Measurements from ENCODE around the gene PRKCH. TPM values are rescaled to one million over a fixed set of nuclear protein-coding genes. Genes with fewer than 3 reads are reported as not detected.

PRKCH gene
- total and polyA plus RNA-seq, 5 donors from 2014 or later, result 194 to 457 (median 201) TPM

DNA sequence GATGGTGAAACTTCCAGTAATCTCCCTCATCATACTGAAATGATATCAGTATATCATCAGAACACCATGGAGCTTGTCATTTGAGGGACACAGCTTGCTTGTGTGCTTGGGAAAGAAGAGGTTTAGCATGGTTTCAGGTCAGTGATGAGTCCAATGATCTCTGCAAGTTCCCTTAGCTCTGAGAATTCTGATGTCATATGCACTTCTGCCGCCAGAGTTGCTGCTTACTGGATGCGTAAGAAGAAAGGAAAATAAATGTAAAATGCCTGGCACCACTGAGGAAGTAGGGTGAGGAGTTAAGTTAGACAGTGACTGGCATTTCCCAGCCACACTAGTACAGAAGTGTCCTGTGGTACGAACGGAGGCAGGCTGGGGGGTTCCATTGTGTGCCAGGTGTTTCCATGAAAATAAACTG, 22.6 kb downstream of the PRKCH start:
- H3K4me3 ChIP-seq (ENCODE audit: low read depth, low read length), result peak overlapping the region; percentile 84
- no peaks in the 10 kb centered on the region for H3K36me3 ChIP-seq (ENCODE audit: control insufficient read depth, insufficient read depth, low read length)
- no peaks in the 10 kb centered on the region for H3K9me3 Mint-ChIP-seq
- H3K27me3 Mint-ChIP-seq, result no peaks in the 10 kb centered on the region
- ATAC-seq (ENCODE audit: low read depth in 2 of 2) (no peak), DNase-seq (no peak)
- H3K36me3 Mint-ChIP-seq, result peaks cover 16% of the 10 kb centered on the region
- peak overlapping the region; percentile 84 to 96 (median 86) for H3K4me3 Mint-ChIP-seq
- peak overlapping the region; percentile 89 to 100 (median 98) for H3K27ac Mint-ChIP-seq
- H3K9me3 ChIP-seq (ENCODE audit: control insufficient read depth in 2 of 2, low read length in 2 of 2), result no peaks in the 10 kb centered on the region
- peaks cover 97% of the 10 kb centered on the region for H3K4me1 ChIP-seq (ENCODE audit: control insufficient read depth, insufficient read depth, low read length, poor library complexity, severe bottlenecking)
- H3K27me3 ChIP-seq (ENCODE audit: control insufficient read depth, insufficient read depth, low read length), result no peaks in the 10 kb centered on the region
- H3K4me1 Mint-ChIP-seq, result peaks cover 59 to 96% (median 84%) of the 10 kb centered on the region in 4 donors
- H3K27ac ChIP-seq (ENCODE audit: insufficient read depth, low read length, poor library complexity, severe bottlenecking), result peak overlapping the region; percentile 87

DNA sequence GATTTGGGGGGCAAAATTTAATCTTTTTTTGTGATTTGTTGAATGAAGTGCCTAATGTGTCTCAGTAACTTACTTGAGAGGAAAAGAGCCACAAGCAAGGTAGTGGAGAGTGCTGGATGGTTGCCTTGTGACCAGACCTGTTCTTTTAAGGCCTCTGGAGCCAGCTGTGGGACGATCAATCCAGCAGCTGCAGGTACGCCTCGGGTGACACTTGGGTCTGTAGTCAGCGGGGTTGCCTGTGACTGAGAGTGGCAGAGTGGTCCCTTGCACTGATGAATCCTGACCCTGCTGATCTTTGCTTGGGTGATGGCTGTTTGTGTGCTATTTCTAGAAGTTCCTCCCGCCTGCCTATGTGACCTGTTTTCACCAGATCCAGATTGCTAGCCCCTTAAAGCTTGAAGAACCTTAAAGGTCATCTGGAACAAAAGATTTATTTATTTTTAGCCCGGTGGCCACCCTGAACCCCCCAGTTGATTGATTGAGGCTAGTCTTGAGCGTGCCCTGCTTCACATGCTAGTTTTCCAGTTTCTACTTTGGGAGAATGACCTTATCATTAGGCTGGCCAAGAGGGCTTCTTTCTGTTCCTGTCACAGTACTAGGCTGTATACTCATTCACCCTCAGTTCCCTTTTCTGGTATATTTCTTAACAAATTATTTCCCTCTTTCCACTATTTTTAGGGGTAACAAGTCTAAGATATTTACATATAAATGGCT, 23.2 kb downstream of the PRKCH start:
- Mint-ChIP-seq H3K4me3 (peak overlapping the region; percentile 84 to 96 (median 86)), H3K27me3 (no peaks in the 10 kb centered on the region), H3K9me3 (no peaks in the 10 kb centered on the region), H3K4me1 (peaks cover 63 to 99% (median 88%) of the 10 kb centered on the region in 4 donors), H3K36me3 (peaks cover 20% of the 10 kb centered on the region), H3K27ac (peak overlapping the region; percentile 89 to 100 (median 98))
- Histone ChIP-seq H3K4me1 (ENCODE audit: control insufficient read depth, insufficient read depth, low read length, poor library complexity, severe bottlenecking) (peaks cover 99% of the 10 kb centered on the region), H3K36me3 (ENCODE audit: control insufficient read depth, insufficient read depth, low read length) (no peaks in the 10 kb centered on the region), H3K4me3 (ENCODE audit: low read depth, low read length) (peak overlapping the region; percentile 84), H3K9me3 (ENCODE audit: control insufficient read depth in 2 of 2, low read length in 2 of 2) (no peaks in the 10 kb centered on the region), H3K27ac (ENCODE audit: insufficient read depth, low read length, poor library complexity, severe bottlenecking) (peak overlapping the region; percentile 87), H3K27me3 (ENCODE audit: control insufficient read depth, insufficient read depth, low read length) (no peaks in the 10 kb centered on the region)
- ATAC-seq (ENCODE audit: low read depth in 2 of 2), result no peak
- DNase-seq, result no peak

DNA sequence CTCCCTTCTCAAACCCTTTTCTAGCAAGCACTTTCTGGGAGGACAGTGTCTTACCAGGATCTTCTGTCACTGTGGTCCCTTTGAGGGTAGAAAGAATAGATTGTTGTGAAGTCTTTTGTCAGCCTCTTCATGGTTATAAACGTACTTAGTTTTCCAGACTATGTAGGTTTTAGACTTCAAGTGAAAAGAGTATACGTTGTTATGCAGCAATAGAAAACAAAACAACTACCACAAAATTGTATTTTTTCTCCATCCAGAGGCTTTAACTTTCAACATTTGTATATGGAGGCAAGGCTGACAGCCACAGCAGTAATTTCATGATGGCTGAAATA, 23.7 kb downstream of the PRKCH start:
- H3K27ac Mint-ChIP-seq, result peak overlapping the region; percentile 89 to 100 (median 98)
- ATAC-seq (ENCODE audit: low read depth in 2 of 2), result no peak

DNA sequence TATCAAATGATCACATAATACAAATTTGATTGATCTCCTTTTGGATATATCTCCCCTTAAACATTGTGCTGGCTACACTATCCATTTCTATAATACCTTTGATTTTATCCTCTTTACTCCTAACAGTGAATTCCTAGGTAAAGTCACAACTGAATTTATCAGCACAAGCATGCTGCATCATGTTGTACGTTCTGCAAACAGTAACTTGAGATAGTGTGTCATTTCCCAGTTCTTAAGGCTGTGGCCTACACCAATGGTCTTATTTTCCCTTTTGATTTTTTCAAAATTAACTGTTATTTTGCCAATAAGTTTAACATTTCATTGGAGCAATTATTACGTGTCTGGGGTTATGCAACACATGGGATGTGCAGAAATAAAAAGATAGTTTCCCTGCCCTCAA, 24.8 kb downstream of the PRKCH start:
- Histone ChIP-seq H3K4me1 (ENCODE audit: control insufficient read depth, insufficient read depth, low read length, poor library complexity, severe bottlenecking) (peaks cover 100% of the 10 kb centered on the region), H3K36me3 (ENCODE audit: control insufficient read depth, insufficient read depth, low read length) (no peaks in the 10 kb centered on the region), H3K9me3 (ENCODE audit: control insufficient read depth in 2 of 2, low read length in 2 of 2) (no peaks in the 10 kb centered on the region), H3K4me3 (ENCODE audit: low read depth, low read length) (peak overlapping the region; percentile 84), H3K27me3 (ENCODE audit: control insufficient read depth, insufficient read depth, low read length) (no peaks in the 10 kb centered on the region), H3K27ac (ENCODE audit: insufficient read depth, low read length, poor library complexity, severe bottlenecking) (peak overlapping the region; percentile 87)
- Mint-ChIP-seq H3K27me3 (no peaks in the 10 kb centered on the region), H3K4me3 (peak overlapping the region; percentile 84 to 96 (median 86)), H3K9me3 (no peaks in the 10 kb centered on the region), H3K27ac (peak overlapping the region; percentile 89 to 100 (median 98)), H3K4me1 (peaks cover 70 to 100% (median 89%) of the 10 kb centered on the region in 4 donors), H3K36me3 (peaks cover 9% of the 10 kb centered on the region)
- no peak for DNase-seq
- ATAC-seq (ENCODE audit: low read depth in 2 of 2), result no peak

More for the DNA sequence above, 23.7 kb downstream of the PRKCH start:
- Histone ChIP-seq H3K27ac (ENCODE audit: insufficient read depth, low read length, poor library complexity, severe bottlenecking) (peak overlapping the region; percentile 87), H3K4me1 (ENCODE audit: control insufficient read depth, insufficient read depth, low read length, poor library complexity, severe bottlenecking) (peaks cover 99% of the 10 kb centered on the region), H3K27me3 (ENCODE audit: control insufficient read depth, insufficient read depth, low read length) (no peaks in the 10 kb centered on the region), H3K36me3 (ENCODE audit: control insufficient read depth, insufficient read depth, low read length) (no peaks in the 10 kb centered on the region), H3K9me3 (ENCODE audit: control insufficient read depth in 2 of 2, low read length in 2 of 2) (no peaks in the 10 kb centered on the region), H3K4me3 (ENCODE audit: low read depth, low read length) (peak overlapping the region; percentile 84)
- H3K36me3 Mint-ChIP-seq, result peaks cover 17% of the 10 kb centered on the region
- H3K4me1 Mint-ChIP-seq, result peaks cover 66 to 99% (median 88%) of the 10 kb centered on the region in 4 donors
- no peaks in the 10 kb centered on the region for H3K27me3 Mint-ChIP-seq
- H3K4me3 Mint-ChIP-seq, result peak overlapping the region; percentile 84 to 96 (median 86)
- no peak for DNase-seq
- no peaks in the 10 kb centered on the region for H3K9me3 Mint-ChIP-seq

DNA sequence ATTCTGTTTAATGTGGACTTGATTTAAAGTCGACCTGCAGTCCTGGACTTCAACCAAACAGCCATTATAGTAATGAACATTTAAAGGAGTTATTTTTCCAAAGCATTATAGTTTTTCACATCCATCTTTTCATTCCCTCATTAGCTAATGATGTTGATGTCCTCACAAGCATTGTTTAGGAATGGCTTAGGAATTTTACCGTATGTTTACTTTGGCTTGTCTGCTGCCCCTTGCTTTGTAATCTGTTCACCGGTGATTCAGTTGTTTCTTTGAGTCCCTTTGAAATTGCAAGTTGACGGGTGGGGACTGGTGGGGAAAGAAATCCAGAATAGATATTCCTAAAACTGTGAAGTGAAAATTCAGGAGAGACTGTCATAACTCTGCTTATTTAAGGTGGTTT, 25.4 kb downstream of the PRKCH start:
- peak overlapping the region; percentile 96 to 100 (median 98) for H3K27ac Mint-ChIP-seq
- H3K27me3 Mint-ChIP-seq, result no peaks in the 10 kb centered on the region
- H3K4me1 Mint-ChIP-seq, result peaks cover 70 to 100% (median 88%) of the 10 kb centered on the region in 4 donors
- no peaks in the 10 kb centered on the region for H3K27me3 ChIP-seq (ENCODE audit: control insufficient read depth, insufficient read depth, low read length)
- H3K36me3 ChIP-seq (ENCODE audit: control insufficient read depth, insufficient read depth, low read length), result no peaks in the 10 kb centered on the region
- peaks cover 100% of the 10 kb centered on the region for H3K4me1 ChIP-seq (ENCODE audit: control insufficient read depth, insufficient read depth, low read length, poor library complexity, severe bottlenecking)
- no peaks in the 10 kb centered on the region for H3K9me3 ChIP-seq (ENCODE audit: control insufficient read depth in 2 of 2, low read length in 2 of 2)
- no peaks in the 10 kb centered on the region for H3K9me3 Mint-ChIP-seq
- ATAC-seq (ENCODE audit: low read depth in 2 of 2) (no peak), DNase-seq (no peak)
- peak overlapping the region; percentile 84 for H3K4me3 ChIP-seq (ENCODE audit: low read depth, low read length)
- peak overlapping the region; percentile 87 for H3K27ac ChIP-seq (ENCODE audit: insufficient read depth, low read length, poor library complexity, severe bottlenecking)
- H3K36me3 Mint-ChIP-seq, result peaks cover 8% of the 10 kb centered on the region
- H3K4me3 Mint-ChIP-seq, result peak overlapping the region; percentile 84 to 96 (median 86)

DNA sequence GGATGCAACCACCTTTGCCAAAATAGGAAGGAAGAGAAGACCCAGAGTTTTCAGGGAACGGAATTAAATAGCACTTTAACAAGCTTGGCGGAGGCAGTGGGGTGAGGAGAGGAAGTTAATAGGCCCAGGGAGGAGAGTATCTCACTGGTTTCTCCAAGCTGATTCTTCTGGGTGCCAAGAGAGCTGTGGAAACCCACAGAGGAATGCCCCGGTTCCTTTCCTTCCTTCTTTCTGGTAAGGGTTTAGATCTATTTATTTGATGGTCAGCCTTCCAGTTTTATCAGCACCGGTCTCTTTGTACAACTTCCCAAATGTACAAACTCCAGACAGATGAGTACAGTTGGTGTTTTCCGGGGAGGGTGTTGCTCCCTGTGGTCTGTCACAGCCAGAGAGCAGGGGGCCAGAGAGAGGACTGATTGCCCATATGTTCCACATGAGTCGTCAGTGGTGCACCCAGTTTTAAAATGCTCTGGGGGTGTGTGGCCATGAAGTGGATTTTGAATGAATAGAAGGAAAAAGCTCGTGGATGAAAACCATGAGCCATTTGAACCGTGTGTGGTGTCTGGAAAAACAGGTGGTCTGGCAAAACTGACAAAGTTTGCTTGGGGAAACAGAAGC, 26.6 kb downstream of the PRKCH start:
- peak overlapping the region; percentile 84 for H3K4me3 ChIP-seq (ENCODE audit: low read depth, low read length)
- H3K4me1 Mint-ChIP-seq, result peaks cover 66 to 100% (median 90%) of the 10 kb centered on the region in 4 donors
- peak overlapping the region; percentile 87 for H3K27ac ChIP-seq (ENCODE audit: insufficient read depth, low read length, poor library complexity, severe bottlenecking)
- ATAC-seq (ENCODE audit: low read depth in 2 of 2) (no peak), DNase-seq (no peak)
- H3K36me3 Mint-ChIP-seq, result peaks cover 8% of the 10 kb centered on the region
- peak overlapping the region; percentile 96 to 100 (median 98) for H3K27ac Mint-ChIP-seq
- no peaks in the 10 kb centered on the region for H3K36me3 ChIP-seq (ENCODE audit: control insufficient read depth, insufficient read depth, low read length)
- H3K4me1 ChIP-seq (ENCODE audit: control insufficient read depth, insufficient read depth, low read length, poor library complexity, severe bottlenecking), result peaks cover 100% of the 10 kb centered on the region
- no peaks in the 10 kb centered on the region for H3K27me3 Mint-ChIP-seq
- no peaks in the 10 kb centered on the region for H3K9me3 Mint-ChIP-seq
- no peaks in the 10 kb centered on the region for H3K27me3 ChIP-seq (ENCODE audit: control insufficient read depth, insufficient read depth, low read length)
- no peaks in the 10 kb centered on the region for H3K9me3 ChIP-seq (ENCODE audit: control insufficient read depth in 2 of 2, low read length in 2 of 2)
- H3K4me3 Mint-ChIP-seq, result peak overlapping the region; percentile 84 to 96 (median 86)

DNA sequence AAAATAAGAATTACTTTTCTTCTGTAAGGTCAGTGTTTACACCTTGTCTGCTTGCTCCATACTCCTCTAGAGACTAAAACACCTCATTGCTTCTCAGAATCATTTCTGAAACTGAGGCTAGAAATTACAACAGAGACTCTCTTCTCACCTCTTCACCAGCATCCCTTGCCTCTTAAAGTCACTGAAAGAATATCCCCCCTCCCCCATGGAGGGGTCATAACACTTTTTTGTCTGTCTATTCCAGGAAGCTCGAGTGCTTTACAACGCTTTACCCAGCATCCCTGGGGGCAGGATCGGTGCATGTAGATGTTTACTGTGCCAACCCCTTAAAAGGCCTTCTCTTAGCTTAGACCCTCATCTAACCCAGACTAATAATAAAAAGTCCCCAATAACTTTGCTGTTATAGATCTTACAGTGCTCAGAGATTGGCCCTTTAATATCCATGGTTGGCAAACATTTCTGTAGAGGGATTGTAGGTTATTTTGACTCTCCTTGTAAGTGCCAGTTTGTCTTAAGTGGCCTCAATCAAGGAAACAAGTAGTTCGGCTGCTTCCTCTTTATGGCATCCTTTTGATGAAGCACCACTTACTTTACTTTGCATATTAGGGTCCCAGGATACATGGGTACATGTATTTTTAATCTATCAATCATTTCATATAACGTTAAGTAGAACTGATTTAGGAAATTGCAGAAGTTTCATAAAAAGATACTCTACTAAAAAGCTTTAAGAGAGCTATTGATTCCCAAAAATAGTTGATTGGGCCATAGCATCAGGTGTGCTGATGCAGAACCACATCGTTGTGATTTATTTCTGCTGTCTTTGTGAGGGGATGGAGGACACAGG, 29.3 kb downstream of the PRKCH start:
- Mint-ChIP-seq H3K27me3 (no peaks in the 10 kb centered on the region), H3K27ac (peak overlapping the region; percentile 96 to 100 (median 98)), H3K4me1 (peaks cover 63 to 98% (median 83%) of the 10 kb centered on the region in 4 donors), H3K4me3 (peak overlapping the region; percentile 71 to 89 (median 82)), H3K9me3 (no peaks in the 10 kb centered on the region), H3K36me3 (peaks cover 13% of the 10 kb centered on the region)
- Histone ChIP-seq H3K4me3 (ENCODE audit: low read depth, low read length) (peak overlapping the region; percentile 75), H3K36me3 (ENCODE audit: control insufficient read depth, insufficient read depth, low read length) (no peaks in the 10 kb centered on the region), H3K9me3 (ENCODE audit: control insufficient read depth in 2 of 2, low read length in 2 of 2) (no peaks in the 10 kb centered on the region), H3K27ac (ENCODE audit: insufficient read depth, low read length, poor library complexity, severe bottlenecking) (peak overlapping the region; percentile 62), H3K27me3 (ENCODE audit: control insufficient read depth, insufficient read depth, low read length) (no peaks in the 10 kb centered on the region), H3K4me1 (ENCODE audit: control insufficient read depth, insufficient read depth, low read length, poor library complexity, severe bottlenecking) (peaks cover 98% of the 10 kb centered on the region)
- peak in 1 of 3 donors; percentile 86 for DNase-seq
- peak; percentile 59 to 63 for ATAC-seq (ENCODE audit: low read depth in 2 of 2)

Data from CD4-positive, CD25-positive, alpha-beta regulatory T cell (primary cell).